Middle frontal gyrus (tissue), 1 donor: Measurements from ENCODE around the gene C1QTNF9B.
"Not testable (repeated sequence)": the region's sequence is repeated elsewhere in the genome, so short reads cannot be mapped to it uniquely, and the experiment has no call there.

Experiments used
- DNase-seq: peaks from one replicate; pipeline ENCODE4 v3.0.0-alpha.2; 2015; ENCODE audit warnings: low spot score; ENCODE audit errors: extremely low spot score

Gene C1QTNF9B

DNA sequence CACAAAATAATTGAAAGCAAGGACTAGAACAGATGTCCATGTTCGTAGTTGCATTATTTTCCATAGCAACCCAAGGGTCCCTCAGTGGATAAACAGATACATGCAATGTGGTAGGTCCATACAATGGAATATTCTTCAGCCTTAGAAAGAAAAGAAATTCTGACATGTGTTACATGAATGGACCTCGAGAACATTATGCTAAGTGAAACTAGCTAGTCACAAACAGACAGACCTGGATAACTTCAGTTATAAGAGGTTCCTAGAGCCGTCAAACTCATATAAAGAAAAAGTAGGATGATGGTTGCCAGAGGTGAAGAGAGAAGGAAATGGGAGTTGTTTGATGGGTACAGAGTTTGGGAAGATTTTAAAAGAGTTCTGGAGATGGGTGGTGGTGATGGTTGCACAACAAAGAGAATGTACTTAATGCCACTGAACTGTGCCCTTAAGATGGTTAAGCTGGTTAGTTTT is at the start of gene C1QTNF9B:
Gene C1QTNF9B, minus strand, starts transcription at position 51 of the 468 bp plus-strand sequence.
- not testable (repeated sequence) for DNase-seq

DNA sequence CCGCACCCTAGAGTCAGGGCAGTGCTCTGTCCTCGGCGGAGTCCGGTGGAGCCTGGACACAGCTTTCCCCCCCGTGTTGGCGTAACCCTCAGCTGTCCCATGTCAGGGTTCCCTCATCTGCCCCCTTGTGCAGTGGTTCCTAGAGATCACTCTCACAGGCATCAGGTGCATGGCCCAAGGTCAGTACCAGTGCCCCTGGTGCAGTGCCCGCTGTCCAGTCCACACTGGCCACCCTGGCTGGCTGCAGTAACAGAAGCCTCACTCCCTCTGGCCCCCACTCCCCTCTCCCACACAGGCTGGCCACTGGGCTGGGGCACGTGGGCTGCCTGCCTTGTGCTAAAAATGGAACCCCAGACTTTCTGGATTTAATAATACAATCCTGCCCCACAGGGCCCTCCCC is 49.6 kb upstream of the C1QTNF9B start:
- no peak for DNase-seq

DNA sequence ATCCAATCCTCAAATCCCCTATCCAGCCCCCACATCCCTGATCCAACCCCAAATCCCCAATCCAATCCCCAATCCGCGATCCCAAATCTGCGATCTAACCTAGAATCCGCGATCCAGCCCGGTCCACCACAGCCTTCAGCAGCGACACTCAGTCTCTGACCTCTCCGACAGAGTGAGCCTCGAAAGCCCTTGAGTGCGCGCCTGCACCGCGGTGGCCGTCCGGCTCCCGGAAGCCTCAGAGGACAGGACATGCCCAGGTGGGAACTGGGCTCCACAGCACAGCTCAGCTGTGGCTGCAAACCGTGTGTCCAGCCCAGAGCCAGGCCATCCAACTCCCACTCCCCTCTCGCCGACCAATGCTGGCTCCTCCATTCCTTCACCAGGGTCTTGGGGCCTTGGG is 48.8 kb upstream of the C1QTNF9B start:
- DNase-seq, result no peak

- no peak for DNase-seq
Observed at GRCh38 chr13:23945612-23946011, 48.3 kb upstream of the C1QTNF9B start.

DNA sequence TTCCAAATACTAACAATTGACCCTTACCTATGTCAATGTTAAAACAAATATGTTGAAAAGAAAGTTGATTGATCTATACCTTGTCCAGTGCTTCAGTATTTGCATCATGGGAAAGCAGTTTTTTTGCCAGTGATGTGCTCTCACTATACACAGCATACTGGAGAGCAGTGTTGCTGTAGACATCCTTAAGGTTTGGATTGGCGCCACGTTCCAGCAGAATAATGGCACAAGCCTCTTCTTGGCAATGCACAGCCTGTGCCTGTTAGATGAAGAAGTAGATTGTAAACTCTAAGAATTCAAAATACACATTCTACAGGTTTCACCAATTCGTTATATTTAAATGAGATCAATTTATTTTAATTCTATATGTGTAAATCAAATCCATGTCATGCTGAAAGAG is 43.9 kb upstream of the C1QTNF9B start:
- no peak for DNase-seq

GRCh38 chr13:23939666-23940065 is 42.4 kb upstream of the C1QTNF9B start:
- DNase-seq, result not testable (repeated sequence)

DNA sequence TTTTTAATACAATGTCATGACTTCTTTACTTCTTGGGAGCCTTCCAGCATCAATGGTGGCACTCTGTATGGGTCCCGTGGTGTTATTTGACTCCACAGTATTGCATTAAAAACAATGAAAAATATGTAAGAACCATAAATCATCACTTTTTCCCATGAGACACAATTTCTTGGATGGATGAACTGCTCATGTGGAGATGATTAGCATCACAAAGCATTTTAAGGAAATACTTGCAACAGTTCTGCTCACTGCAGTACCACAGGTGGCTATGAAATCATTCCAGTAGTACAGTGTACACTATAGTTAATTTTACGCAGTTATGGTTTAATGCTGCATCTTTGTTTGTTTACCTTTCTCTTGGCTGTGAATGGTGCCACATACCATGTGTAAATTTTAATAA is 37.2 kb upstream of the C1QTNF9B start:
- DNase-seq, result no peak

DNA sequence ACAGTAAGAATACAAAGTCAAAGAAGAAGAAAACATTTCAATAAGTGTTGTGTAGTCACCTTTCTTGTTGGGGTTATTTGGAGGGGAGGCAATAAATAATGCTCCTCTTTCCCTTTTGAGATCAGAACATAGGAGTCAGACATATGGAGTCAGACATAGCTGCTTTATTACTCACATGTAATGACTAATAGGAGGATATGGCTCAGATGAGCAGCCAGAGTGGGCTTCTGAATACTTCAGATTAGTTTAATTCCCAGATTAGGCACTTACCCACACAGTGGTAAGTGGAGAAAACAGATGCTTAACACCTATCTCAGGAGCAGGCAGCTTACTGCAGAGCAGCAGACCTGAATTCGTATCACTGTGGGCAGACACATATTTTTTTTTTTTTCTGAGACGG is 31.7 kb upstream of the C1QTNF9B start:
- DNase-seq, result no peak

DNA sequence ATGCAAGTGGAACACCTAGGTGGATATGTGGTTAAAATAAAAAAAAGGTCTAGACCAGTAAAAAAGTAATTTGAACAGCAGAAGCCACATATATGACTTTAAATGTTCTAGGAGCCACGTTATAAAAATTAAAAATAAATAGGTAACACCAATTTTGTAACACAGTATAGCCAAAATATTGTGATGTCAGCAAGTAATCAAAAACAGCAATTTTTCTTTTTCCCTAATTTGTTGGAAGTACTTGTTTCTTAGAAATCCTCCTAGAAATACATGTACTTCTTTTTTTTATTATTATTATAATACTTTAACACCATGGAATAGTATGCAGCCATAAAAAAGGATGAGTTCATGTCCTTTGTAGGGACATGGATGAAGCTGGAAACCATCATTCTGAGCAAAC is 25.7 kb upstream of the C1QTNF9B start:
- no peak for DNase-seq

DNA sequence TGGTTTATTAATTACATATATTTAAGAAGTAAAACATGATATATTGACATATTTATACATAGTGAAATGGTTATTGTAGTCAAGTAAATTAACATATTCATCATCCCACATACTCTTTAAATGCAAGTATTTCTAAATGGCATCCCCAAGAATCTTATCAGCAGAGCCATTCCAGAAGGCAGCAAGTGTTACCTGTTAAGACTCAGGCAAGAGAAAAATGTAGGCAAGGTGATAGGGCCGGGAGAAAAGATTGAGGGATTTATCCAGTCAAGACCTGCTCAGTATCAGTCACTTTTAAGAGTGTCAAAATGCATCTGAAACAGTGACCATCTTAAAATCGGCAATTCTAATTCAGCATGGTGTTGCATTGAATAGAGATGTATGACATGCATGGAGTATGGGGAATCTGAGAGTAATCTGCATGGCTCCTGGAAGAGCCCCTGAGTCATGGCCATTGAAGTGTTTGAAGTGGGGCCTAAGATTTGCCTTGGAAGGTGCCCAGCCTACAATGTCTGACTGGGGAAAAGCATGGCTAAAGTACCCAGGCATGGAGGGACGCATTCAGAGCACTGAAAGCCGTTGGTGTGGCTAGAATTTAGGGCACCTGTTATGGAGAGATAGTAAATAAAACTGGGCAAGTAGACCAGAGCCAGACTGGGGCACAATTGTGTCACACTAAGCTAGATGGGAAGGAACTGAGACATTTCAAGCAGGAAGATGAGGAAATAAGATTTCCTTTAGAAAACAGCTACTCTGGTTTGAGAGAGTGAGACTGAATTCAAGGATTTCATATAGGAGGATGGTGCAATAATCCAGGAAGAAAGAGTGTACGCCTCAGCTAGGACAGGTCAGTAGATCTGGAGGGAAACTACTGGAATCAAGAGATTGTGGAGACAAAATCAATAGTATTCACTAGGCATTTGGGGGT is 25.0 kb upstream of the C1QTNF9B start:
- no peak for DNase-seq

- peak; percentile 50 for DNase-seq
Observed at GRCh38 chr13:23921451-23921888, 24.2 kb upstream of the C1QTNF9B start.

DNA sequence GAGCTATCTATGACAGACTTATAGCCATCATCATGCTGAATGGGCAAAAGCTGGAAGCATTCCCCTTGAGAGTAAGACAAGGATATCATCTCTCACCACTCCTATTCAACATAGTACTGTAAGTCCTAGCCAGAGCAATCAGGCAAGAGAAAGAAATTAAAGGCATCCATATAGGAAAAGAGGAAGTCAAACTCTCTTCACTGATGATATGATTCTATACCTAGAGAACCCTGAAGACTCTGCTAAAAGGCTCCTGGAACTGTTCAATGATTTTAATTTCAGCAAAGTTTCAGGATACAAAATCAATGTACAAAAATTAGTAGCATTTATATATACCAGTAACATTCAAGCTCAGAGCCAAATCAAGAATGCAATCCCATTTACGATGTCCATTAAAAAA is 21.7 kb upstream of the C1QTNF9B start:
- DNase-seq, result no peak

- DNase-seq, result no peak
Observed at GRCh38 chr13:23918208-23918607, 20.9 kb upstream of the C1QTNF9B start.

- DNase-seq, result no peak
Observed at GRCh38 chr13:23915308-23915707, 18.0 kb upstream of the C1QTNF9B start.

GRCh38 chr13:23912469-23912868 is 15.2 kb upstream of the C1QTNF9B start:
- no peak for DNase-seq

DNA sequence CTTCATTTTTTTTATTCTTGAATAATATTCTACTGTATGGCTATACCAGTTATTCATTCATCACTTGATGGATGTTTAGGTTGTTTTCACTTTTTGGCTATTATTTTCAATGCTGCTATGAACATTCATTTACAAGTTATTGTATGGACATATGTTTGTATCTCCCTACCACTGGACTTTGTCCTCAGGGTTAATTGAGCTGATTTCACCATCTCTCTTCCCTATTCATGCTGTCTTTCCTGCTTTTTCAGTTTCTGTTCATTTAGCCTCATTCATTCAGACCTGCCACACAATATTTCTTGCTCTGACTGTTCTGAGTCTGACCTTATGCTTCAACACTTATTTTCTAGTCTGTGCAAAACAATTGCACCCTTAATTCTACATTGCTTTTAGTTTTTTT is 12.3 kb upstream of the C1QTNF9B start:
- no peak for DNase-seq

DNA sequence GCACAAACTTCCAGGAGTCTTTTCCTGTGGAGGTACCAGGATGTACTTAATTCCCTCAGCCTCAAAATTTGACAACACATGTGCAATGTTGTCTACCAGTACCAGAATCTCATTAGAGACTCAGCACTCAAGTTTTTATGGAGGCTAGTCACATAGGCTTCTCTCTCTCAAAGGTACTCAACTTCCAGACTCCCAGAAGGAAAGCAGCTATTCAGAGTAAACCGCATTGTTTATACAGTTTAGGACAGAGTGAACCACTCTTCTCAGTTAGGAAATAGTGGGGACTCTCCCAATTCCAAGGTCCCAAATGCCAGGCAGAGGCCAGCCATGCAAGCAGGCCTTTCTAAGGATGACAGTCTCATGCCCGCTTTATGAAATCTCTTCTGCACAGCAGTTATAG is 8.5 kb upstream of the C1QTNF9B start:
- no peak for DNase-seq

GRCh38 chr13:23903906-23904280 is 6.6 kb upstream of the C1QTNF9B start:
- no peak for DNase-seq

DNA sequence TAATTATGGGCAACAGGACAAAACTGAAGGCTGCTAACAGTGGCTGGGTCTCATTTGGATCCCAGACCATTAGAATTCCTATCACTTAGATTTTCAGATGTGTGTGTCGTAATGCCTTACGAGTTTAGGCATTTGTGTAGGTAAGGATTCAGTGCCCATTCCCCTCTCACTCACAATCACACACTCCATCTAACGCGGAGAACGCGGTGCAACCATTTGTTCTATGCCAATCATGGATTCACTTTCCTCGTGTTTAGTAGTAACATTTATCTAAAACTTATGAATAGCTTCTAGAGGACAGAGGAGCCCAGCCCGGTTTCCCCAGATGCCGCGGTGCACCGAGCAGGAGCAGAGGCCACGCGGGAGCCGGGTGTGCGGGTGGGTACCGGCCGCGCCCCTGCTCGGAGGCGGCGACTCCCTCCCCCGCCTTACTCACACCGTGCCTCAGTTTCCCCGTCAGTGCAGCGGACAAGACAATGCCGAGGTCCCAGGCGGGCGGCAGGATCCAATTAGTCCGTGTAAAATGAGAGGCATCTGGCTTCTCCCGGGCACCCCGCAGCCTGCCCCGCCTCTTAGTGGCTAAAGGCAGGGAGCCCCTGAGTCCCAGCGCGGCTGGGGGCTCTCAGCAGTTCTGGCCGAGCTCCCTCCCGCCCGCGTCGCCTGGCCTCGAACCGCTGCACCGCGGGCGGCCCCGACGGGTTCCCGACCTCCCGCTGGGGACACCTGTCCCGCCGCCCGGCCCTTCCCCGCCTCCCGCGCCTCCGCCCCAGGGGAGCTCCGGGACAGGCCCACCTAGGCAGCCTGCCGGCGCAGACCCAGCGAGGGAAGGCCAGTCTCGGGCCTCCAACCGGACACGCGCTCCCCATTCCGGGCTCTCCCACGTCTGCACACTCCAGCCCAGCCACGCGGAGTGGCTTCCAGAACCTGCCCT is 5.9 kb upstream of the C1QTNF9B start:
- no peak for DNase-seq

DNA sequence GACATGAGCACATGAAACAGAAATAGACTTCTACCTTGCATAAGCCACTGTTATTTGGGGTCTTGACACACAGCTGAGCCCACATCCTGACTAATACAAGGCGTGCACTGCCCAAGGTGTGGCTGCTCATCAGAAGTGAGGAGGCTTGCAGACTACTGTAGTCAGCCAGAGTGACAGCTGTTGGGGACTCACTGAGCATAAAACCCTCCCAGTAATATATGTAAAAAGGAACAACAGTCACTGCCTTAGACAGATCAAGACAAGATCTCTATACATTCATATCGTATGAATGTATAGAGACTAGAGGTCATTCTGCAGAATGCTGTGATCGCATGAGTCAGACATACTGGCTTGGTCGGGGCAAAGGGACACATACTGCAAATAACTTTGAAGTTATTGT is 4.1 kb upstream of the C1QTNF9B start:
- DNase-seq, result no peak

- DNase-seq, result no peak
Observed at GRCh38 chr13:23899555-23899954, 2.3 kb upstream of the C1QTNF9B start.

DNA sequence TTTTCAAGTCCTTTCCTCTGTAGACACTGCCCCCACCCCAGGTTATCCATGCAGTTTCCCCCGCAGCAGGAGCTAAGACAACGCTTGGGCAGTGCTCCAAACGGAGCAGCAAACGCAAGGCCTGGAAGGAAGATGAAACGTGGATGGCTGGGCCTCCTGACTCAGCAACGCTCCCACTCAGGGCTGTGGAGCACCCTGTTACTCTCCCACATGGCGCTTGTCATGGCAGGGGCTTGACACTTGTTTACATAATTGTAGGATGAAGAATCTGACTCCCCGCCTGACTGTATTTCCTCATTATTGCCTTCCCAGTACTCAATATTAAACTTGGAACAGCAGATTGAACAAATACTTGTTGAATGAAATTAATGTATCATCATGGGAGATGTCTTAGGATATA is 799 bp upstream of the C1QTNF9B start:
- DNase-seq, result no peak
